ENCODE data around the gene OCA2.

Gene OCA2

DNA sequence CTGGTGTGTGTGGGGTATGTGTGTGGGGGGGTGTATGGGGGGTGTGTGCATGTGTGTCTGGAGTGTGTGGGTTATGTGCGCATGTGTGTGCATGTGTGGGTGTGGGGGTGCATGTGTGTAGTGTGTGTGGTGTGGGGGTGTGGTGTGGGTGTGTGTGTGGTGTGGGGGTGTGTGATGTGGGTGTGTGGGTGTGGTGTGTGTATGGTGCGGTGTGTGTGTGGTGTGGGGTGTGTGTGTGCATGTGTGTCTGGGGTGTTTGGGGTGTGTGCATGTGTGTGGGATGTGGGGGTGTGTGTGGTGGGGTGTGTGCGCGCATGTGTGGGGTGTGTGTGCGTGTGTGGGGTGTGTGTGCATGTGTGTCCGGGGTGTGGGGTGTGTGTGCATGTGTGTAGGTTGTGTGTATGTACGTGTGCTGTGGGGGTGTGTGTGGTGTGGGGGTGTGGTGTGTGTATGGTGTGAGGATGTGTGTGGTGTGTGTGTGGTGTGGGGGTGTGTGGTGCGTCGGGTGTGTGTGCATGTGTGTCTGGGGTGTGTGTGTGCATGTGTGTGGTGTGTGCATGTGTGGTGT lies 6.2 kb upstream of the OCA2 start:
- H3K4me3 ChIP-seq (ENCODE audit: low read depth, low read length) = no peak overlapping the region
- DNase-seq (ENCODE audit: low read depth, low spot score) = no peak
- TF ChIP-seq, protein P1, sequence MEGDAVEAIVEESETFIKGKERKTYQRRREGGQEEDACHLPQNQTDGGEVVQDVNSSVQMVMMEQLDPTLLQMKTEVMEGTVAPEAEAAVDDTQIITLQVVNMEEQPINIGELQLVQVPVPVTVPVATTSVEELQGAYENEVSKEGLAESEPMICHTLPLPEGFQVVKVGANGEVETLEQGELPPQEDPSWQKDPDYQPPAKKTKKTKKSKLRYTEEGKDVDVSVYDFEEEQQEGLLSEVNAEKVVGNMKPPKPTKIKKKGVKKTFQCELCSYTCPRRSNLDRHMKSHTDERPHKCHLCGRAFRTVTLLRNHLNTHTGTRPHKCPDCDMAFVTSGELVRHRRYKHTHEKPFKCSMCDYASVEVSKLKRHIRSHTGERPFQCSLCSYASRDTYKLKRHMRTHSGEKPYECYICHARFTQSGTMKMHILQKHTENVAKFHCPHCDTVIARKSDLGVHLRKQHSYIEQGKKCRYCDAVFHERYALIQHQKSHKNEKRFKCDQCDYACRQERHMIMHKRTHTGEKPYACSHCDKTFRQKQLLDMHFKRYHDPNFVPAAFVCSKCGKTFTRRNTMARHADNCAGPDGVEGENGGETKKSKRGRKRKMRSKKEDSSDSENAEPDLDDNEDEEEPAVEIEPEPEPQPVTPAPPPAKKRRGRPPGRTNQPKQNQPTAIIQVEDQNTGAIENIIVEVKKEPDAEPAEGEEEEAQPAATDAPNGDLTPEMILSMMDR (IDR thresholded peaks at IDR 0.05; ENCODE audit: low read depth, low read length) = no peak
- in situ Hi-C loops (cut with HindIII; ENCODE audit: low sequenced_read_pairs) = no loop called here

DNA sequence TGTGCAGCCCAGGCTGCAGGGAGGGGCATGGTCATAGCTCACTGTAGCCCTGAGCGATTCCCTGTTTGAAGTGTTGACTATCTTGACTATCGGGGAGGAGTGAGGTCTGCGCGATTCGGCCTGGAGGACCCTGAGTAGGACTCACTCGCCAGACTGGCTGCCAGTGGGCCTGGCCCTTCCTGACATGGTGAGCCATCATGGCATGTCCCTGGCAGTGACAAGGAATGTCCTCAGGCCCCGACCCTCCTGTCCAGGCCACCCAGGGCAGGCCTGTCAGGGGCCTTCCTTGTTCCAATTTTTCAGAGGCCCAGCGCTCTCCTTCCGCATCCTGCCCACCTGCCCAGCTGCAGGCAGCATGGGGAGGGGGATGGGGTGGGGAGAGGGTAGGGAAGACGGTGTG lies 5.2 kb upstream of the OCA2 start:
- in situ Hi-C loops (cut with HindIII; ENCODE audit: low sequenced_read_pairs) = no loop called here
- no peak for DNase-seq (ENCODE audit: low read depth, low spot score)
- TF ChIP-seq, protein P1 (IDR thresholded peaks at IDR 0.05; ENCODE audit: low read depth, low read length) = no peak
- no peak overlapping the region for H3K4me3 ChIP-seq (ENCODE audit: low read depth, low read length)

DNA sequence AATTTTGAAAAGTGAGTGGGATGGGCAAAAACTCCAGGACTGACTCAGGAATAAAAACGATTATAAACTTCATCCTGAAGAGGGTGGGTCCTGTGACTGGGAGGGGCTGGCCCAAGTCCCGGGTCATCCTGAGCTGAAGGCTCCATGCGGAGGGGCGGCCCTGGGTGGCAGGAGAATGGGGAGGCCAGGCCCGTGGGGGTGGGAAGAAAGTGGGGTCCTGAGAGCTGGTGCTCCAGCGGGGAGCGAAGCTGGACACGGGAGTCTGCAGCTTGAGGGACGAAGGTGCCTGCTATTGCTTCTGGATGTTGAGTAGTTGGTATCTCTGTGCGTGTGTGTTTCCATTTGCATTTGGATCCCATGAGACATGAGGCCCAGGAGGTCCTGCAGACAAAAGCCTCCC lies 4.7 kb upstream of the OCA2 start:
- in situ Hi-C loops (cut with HindIII; ENCODE audit: low sequenced_read_pairs) = no loop called here
- TF ChIP-seq, protein P1 (IDR thresholded peaks at IDR 0.05; ENCODE audit: low read depth, low read length) = no peak
- no peak for DNase-seq (ENCODE audit: low read depth, low spot score)
- no peak overlapping the region for H3K4me3 ChIP-seq (ENCODE audit: low read depth, low read length)

GRCh38 chr15:28101983-28102441 lies 2.9 kb upstream of the OCA2 start:
- TF ChIP-seq, protein P1 (IDR thresholded peaks at IDR 0.05; ENCODE audit: low read depth, low read length) = no peak
- no peak overlapping the region for H3K4me3 ChIP-seq (ENCODE audit: low read depth, low read length)
- in situ Hi-C loops (cut with HindIII; ENCODE audit: low sequenced_read_pairs) = no loop called here
- DNase-seq (ENCODE audit: low read depth, low spot score) = no peak

DNA sequence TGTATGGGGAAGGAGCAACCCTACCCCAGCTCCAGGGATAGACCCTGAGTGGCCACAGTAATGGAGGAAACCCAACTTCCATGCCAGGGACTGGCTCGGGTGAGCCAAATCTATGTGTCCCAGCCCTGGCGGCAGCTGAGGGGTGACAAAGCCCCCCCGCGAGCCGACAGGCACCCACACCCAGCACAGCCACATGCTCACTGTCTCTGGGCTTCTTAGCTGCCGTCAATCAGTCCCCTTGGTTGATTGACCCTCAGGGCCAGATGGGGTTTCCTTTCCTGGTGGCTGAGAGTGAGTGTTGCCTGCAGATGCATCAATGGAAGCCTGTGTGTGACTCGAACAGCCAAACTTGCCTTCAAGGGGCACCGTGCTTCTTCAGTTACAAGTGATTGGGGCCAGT lies 2.1 kb upstream of the OCA2 start:
- in situ Hi-C loops (cut with HindIII; ENCODE audit: low sequenced_read_pairs) = no loop called here
- DNase-seq (ENCODE audit: low read depth, low spot score) = no peak
- H3K4me3 ChIP-seq (ENCODE audit: low read depth, low read length) = no peak overlapping the region
- TF ChIP-seq, protein P1 (IDR thresholded peaks at IDR 0.05; ENCODE audit: low read depth, low read length) = no peak

DNA sequence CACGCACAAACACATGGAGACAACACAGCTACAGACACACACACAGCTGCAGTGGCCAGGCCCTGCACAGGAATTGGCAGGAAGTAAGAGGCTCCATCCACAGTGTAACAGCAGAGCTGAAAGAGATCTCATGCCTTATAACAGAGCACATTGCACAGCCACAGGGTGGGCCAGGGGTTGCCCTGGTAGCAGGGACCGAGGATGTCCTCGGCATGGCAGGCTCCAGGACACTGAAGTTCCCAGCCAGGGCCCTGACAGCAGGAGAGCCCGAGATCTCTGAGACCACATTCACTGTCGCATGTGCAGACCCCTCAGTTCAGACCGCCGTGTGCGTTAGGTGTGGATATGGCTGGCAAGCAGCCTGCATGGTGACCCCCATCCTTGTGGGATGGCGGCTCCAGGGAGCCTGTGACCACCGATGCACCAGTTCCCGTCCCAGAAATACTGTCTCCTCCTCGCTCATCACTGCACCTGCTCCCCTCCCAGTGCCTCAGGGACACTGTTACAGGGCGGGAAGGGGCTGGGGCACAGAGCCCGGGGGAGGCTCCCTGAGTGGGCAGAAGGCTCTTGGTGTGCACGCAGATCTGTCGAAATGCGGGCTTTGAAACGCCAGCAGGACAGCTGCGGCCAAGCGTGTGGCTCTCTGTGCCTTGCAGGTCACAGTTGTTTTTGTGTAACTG lies 1.5 kb upstream of the OCA2 start:
- DNase-seq (ENCODE audit: low read depth, low spot score) = no peak
- H3K4me3 ChIP-seq (ENCODE audit: low read depth, low read length) = no peak overlapping the region
- in situ Hi-C loops (cut with HindIII; ENCODE audit: low sequenced_read_pairs) = no loop called here
- TF ChIP-seq, protein P1 (IDR thresholded peaks at IDR 0.05; ENCODE audit: low read depth, low read length) = no peak
